Caki2 (cell line): ENCODE results near the gene ARF4. TPM values are rescaled to one million over a fixed set of nuclear protein-coding genes. Genes with fewer than 3 reads are reported as not detected.
"Not testable (repeated sequence)": the region's sequence is repeated elsewhere in the genome, so short reads cannot be mapped to it uniquely, and the experiment has no call there.

Source experiments
- DNase-seq: peaks from one replicate; pipeline ENCODE4 v3.0.0-alpha.2; 2015; ENCODE audit warnings: low read depth
- in situ Hi-C: cut with HindIII; loops from 2 replicates; pipeline ENCODE4 v1.10.0; 2016; ENCODE audit warnings: low sequenced_read_pairs, low pct_unique_long_range_greater_than_20kb, mixed read lengths
- total RNA-seq: library from RNA; depleted of rRNA; stranded (reverse); fragments of >200 nt; shearing (Covaris generic); gene quantifications from 2 replicates; pipeline ENCODE4 v1.2.3, GENCODE V29; 2014; ENCODE audit warnings: low replicate concordance; rRNA removed

Gene ARF4
- 108 and 148 TPM in 2 replicates for total RNA-seq

DNA sequence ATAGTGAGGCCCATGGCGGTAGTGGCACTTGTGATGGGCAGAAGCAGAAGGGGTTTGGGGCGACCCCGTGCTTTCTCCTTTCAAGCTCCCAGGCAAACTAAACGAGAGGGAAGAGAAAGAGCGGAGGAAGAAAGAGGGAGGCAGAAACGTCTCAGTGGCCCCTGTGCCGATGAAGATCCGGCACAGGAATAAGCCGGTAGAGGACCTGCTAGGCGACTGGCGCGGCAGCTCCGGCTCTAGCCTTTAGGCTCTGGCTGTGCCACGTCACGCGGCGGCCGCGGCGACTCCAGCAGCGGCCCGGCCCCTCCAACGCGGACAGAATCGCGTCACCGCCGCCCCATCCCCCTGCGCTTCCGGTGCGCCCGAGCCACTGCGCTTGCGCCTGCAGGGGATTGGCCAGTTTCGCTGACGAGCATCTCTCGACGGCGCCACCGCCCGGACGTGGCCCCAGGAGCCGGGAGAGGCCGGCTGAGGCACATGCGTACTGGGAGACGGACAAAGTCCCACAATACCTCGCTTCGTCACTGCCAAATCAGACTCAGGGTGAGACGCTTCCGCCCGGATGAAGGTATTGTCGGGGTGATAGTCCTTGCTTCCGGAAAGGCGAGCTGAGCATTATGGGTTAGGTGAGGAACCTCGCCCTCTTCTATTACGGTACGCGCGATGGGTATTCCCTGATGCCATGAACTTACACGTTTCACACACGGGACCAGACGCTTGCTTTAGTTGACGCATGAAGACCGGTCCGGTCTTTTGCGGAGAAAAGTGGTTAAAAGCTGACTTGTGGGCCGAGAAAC, at the start of gene ARF4:
TSS of gene ARF4 (minus strand) at position 218 of the 797 bp plus-strand sequence. CDS start at position 14, 204 bp downstream.
- peak; percentile 99 for DNase-seq
- in situ Hi-C loops, result no loop called here

DNA sequence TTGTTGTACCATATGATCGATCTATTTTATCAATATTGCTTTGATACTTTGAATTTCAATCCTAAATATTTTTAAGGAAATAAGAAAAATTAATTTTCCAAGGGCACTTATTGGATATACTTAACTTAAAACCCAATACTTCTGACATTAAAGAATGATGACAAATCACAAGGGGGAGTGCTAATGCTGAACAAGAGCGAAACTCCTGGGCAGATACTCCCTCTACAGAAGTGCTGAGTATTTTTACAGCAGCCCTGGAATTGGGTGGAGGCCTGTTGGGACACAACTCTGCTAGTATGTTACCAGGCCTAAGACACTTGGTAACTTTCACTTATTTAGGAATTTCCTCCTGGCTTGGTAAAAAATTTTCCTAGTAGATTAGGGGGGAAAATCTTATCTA, 49.6 kb upstream of the ARF4 start:
- in situ Hi-C loops, result no loop called here
- DNase-seq, result no peak

DNA sequence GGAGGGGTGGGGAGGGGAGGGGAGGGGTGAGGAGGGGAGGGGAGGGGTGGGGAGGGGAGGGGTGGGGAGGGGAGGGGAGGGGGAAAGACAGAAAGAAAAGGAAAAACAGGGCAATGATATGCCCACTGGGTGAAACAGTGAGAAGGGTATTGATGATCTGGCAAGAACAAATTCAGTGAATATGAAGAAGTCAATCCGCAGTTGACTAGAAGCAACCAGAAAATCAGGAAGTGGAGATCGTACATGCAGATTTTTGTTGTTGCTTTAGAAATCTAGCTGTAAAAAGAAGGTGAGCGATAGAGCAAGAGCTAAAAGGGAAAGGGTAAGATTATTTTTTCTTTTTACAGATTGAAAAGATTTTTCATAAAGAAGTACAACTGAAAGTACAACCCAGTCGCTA, 47.6 kb upstream of the ARF4 start:
- no peak for DNase-seq

DNA sequence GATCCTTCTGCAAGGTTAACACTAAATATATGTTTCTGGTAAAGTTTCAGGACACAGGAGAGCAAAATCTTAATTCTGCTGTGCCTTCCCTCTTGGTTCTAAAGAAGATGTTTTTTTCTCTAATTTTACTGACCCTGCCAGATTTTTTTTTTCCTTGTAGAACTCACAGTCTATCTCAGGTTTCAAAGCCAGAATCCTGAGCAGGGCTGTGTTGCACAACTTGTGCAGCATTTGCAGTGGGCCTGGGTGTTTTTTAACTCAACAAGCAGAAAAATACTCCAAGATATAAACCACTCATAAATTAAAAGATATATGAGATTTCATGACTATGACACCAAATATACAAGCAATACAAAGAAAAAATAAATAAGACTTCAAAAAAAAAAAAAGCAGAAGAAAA, 40.2 kb upstream of the ARF4 start:
- in situ Hi-C loops, result no loop called here
- no peak for DNase-seq

More for the DNA sequence above, 47.6 kb upstream of the ARF4 start:
- in situ Hi-C loops, result no loop called here

DNA sequence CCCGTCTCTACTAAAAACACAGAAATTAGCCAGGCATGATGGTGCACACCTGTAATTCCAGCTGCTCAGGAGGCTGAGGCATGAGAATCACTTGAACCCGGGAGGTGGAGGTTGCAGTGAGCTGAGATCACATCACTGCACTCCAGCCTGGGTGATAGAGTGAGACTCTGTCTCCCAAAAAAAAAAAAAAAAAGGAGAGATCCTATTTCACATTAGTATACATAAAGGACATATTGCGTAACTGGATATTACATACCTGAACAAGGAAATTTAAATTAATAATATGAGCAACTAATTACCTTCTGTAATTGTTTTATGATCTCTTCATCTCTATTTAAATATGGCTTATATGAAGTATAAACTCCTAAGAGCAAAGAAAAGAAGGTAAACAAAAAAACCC, 37.1 kb upstream of the ARF4 start:
- DNase-seq, in situ Hi-C loops: not testable (repeated sequence)

DNA sequence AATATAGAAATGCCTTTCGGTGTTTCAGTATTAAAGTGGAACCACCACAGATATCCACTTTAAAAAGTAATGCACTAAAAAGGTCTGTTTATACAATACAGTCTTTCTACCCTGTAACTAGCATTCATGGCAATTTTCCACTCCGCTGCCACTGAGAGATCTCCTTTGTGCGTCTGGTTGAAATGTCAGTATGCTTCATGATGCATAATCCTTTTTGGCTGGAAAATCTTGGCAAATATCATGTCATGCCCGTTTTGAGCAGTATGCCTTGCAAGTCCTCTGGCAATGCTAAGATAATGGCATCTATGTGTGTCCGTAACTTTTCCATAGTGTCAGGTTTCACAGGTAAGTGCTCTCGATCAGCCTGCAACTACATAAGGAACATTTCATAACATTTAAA, 30.8 kb upstream of the ARF4 start:
- no peak for DNase-seq
- in situ Hi-C loops, result no loop called here

DNA sequence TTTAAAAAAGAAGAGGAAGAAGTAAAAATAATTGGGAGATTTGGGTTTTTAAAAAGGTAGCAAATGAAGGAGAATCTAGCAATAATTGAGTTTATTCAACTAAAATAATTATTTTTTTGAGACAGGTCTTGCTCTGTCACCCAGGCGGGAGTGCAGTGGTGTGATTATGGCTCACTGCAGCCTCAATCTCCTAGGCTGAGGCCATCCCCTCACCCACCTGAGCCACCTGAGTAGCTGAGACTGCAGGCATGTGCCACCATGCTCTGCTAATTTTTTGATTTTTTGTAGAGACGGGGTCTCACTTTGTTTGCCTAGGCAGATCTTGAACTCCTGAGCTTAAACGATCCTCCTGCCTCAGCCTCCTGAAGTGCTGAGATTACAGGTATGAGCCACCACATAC, 27.7 kb upstream of the ARF4 start:
- DNase-seq, result no peak
- in situ Hi-C loops, result no loop called here

DNA sequence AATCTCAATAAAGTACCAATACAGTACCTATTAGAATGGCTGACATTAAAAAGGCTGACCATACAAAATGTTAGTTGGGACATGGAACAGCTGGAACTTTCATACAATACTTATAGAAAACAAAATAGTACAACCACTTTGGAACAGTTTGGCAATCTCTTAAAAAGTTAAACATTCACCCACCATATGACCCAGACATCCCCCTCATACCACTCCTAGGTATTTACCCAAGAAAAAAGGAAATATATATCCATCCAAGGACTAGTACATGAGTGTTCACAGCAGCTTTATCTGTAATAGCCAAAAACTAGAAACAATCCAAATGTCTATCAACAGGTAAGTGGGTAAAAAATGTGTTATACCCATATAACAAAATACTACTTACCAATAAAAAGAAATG, 25.2 kb upstream of the ARF4 start:
- in situ Hi-C loops, result no loop called here
- DNase-seq, result no peak

DNA sequence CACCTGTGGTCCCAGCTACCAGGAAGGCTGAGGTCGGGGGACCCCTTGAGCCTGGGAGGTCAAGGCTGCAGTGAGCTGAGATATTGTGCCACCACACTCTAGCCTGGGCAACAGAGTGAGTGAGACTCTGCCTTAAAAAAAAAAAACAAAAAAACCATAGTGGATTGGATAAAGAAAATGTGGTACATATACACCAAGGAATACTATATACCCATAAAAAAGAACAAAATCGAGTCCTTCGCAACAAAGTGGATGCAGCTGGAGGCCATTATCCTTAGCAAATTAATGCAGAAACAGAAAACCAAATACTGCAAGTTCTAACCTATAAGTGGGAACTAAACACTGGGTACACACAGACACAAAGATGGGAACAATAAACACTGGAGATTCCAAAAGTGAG, 20.6 kb upstream of the ARF4 start:
- DNase-seq, result no peak
- in situ Hi-C loops, result no loop called here

DNA sequence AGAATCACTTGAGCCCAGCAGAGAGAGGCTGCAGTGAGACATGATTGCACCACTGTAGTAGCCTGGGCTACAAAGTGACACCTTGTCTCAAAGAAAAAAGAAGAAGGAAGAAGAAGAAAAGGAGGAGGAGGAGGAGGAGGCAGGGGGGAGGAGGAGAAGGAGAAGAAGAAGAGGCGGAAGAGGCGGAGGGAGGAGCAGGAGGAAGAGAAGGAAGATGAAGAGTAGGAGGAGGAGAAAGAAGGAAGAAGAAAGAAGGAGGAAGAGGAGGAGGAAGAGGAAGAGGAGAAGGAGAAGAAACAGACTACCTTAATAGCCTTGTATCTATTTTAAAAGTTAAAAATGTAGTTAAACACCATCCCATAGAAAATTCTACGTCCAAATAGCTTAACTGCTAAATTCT, 19.1 kb upstream of the ARF4 start:
- in situ Hi-C loops, result no loop called here
- DNase-seq, result no peak

DNA sequence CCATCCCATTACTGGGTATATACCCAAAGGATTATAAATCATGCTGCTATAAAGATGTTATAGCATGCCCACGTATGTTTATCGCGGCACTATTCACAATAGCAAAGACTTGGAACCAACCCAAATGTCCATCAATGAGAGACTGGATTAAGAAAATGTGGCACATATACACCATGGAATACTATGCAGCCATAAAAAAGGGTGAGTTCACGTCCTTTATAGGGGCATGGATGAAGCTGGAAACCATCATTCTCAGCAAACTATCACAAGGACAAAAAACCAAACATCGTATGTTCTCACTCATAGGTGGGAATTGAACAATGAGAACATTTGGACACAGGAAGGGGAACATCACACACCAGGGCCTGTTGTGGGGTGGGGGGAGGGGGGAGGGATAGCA, 14.7 kb upstream of the ARF4 start:
- DNase-seq, in situ Hi-C loops: not testable (repeated sequence)

DNA sequence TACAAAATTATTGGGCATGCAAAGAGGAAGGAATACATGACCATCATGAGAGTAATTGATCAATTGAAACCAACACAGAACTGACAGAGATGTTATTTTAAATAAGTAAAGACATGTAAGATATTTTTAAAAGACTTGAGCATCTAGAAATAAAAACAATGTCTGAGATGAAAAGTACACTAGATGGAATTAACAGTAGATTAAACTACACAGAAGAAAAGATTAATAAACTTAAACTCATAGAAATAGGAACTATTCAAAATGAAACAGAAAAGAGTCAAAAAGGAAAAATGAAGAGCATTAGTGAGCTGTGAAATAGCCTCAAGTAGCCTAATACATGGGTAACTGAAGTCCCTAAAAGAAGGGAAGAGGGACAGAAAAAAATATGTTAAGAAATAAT, 8.5 kb upstream of the ARF4 start:
- no peak for DNase-seq
- in situ Hi-C loops, result no loop called here

DNA sequence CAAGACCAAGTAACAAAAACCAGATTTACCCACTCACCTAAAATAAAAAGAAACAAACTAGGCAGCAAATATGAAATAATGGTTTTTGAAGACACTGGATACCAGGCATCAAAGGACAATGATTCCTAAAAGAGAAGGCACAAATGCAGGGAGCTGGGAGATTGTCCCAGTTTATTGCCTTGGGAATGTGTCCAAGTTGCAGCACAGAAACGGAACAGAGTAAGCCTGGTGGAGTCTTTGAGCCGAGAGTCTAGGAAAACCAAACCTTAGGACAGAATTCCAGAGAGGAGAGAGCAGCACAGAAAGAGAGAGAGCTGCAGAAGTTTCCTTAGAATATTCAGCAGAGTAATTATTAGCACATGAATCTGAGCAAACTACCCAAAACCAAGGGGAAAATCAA, 7.8 kb upstream of the ARF4 start:
- DNase-seq, result no peak
- in situ Hi-C loops, result no loop called here

DNA sequence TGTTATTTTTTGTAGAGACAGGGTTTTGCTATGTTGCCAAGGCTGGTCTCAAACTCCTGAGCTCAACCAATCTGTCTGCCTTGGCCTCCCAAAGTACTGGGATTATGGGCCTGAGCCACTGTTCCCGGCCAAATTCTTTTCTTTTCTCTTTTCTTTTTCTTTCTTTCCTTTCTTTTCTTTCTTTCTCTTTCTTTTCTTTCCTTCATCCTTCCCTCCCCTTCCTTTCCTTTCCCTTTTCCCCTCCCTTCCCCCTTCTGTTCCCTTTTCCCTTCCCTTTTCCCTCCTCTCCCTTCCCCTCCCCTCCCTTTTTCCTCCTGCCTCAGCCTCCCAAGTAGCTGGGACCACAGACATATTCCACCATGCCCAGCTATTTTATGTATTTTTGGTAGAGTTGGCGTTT, 3.1 kb upstream of the ARF4 start:
- DNase-seq, result no peak
- in situ Hi-C loops, result no loop called here

DNA sequence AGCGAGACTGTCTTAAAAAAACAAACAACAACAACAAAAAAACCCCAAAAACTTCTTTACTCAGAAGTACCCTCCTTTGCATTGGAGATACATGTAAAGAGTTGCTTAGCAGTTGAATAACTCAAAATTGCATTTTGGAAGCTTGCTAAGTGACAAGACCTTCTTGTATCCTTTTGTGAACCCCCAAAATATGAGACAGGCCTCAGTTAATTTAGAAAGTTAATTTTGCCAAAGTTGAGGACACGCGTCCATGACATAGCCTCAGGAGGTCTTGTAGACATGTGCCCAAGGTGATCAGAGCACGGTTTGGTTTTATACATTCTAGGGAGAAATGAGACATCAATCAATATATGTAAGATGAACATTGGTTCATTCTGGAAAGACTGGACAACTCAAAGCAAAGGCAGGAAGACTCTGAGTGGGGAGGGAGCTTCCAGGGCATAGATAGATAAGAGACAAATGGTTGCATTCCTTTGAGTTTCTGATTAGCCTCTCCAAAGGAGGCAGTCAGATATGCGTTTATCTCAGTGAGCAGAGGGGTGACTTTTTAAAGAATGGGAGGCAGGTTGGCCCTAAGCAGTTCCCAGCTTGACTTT, 1.7 kb upstream of the ARF4 start:
- in situ Hi-C loops, result no loop called here
- DNase-seq, result no peak

DNA sequence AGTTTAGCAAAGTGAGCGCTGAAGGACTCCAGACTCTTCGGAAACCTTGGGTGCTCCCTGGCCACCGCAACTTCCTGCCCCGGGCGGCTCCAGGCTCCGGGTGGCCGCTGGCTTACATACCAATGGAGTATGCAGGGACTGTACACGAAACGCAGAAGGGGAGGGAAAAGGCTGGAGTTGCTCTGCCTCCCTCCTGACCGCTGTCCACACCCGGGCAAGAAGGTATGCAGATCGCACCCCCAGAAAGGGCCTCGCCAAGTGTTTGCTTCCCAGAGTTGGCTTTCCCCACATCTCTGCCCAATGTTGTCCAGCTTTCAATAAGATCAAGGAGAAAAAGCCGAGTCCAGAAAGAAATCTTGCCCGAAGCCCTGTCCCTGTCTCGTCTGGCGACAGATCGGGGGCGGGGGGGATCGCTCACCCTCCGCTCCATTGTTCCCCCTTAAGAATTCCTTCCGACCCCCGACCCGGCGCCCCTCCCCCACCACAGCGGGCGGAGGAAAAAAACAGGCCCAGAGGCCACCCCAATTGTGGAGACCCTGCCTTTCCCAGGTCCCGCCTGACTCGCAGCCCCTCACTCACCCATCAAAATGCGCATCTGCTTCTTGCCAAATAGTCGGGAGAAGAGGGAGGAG, 533 bp downstream of the ARF4 start:
- DNase-seq, result peak; percentile 69
- in situ Hi-C loops, result no loop called here

DNA sequence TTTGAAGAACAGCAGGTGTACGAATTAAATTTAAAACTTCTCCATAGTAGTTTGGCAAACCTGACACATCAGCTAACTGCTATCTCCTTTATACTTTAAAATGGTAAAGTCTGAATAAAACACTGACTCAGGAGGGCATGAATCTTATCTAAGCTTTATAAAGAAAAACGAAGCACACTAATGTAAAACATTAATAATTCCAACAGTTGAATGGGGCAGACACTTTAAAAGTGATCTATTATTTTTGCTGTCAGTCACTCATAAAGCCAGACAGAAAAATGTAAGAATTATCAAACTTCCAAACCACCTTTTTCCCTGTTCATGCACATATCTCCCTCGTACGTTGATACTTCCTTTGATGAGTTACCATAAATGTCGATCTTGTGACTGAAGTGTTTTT, 2.6 kb downstream of the ARF4 start:
- no peak for DNase-seq
- in situ Hi-C loops, result no loop called here

DNA sequence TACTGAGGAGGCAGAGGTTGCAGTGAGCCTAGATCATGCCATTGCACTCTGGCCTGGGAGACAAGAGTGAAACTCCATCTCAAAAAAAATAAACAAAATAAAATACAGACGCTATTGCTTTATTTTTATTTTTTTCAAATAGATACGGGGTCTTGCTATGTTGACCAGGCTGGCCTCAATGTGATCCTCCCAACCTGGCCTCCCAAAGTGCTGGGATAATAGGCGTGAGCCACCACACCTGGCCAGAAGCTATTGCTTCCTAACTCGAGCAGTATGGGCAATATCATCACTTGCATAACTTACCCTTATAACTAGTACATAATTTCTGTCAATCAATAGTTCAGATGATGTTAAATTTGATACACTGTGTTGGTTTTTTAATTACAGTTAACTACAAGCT, 3.0 kb downstream of the ARF4 start:
- DNase-seq, result no peak
- in situ Hi-C loops, result no loop called here

DNA sequence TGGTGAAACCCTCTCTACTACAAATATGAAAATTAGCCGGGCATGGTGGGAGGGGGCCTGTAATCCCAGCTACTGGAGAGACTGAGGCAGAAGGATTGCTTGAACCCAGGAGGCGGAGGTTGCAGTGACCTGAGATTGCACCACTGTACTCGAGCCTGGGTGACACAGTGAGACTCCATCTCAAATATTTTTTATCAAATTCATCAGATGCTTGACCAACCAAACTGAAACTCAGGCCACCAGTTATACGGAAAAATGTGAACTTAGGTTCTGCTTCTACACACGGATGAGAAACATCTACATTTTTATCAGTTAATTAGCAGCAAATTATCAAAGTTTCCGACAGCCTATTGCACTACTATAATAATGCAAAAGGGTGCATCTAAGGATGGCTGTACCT, 4.8 kb downstream of the ARF4 start:
- in situ Hi-C loops, result no loop called here
- DNase-seq, result no peak

DNA sequence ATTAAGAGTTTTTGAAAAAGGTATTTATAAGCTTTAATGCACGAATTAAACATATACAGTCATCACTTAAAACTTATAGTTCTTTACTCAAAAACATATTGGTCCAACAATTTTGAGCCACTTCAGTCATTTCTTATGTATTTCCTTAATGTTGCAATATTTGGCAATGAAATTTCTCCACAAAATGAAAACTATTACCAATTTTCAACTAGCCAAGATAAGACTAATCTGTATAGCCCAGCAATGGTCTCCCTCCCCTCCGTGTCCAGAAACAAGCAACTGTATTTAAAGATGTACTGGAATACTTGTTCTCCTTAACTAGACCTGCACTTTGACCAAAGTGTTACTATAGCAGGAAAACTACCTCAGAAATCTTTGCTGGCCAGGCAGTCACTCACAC, 9.2 kb downstream of the ARF4 start:
- no peak for DNase-seq
- in situ Hi-C loops, result no loop called here
